ENCODE measurements around the gene PPP3CA. TPM values are rescaled to one million over a fixed set of nuclear protein-coding genes. Genes with fewer than 3 reads are reported as not detected.

Gene PPP3CA
- total RNA-seq, 1 donor from 2014 or later: 38.4 TPM

GRCh38 chr4:100985576-100985975 lies 361.8 kb downstream of the PPP3CA start:
- H4K20me1 ChIP-seq (ENCODE audit: low read depth): no peaks in the 10 kb centered on the region
- H3K27ac ChIP-seq: peak overlapping the region; percentile 93
- Mint-ChIP-seq H3K36me3 (no peaks in the 10 kb centered on the region), H3K27me3 (ENCODE audit: insufficient read depth, low read depth) (no peaks in the 10 kb centered on the region), H3K4me1 (peaks cover 16% of the 10 kb centered on the region), H3K9me3 (peaks cover 16% of the 10 kb centered on the region), H3K27ac (no peak overlapping the region), H3K4me3 (no peak overlapping the region)
- no peak for TF ChIP-seq EZH2 (IDR thresholded peaks at IDR 0.05)
- no peak for TF ChIP-seq EZH2phosphoT487 (IDR thresholded peaks at IDR 0.05)
- TF ChIP-seq CTCF (IDR thresholded peaks at IDR 0.05): no peak
- no peak for DNase-seq (ENCODE audit: low spot score)
- H3K9ac ChIP-seq: no peak overlapping the region
- H3K4me1 ChIP-seq: peaks cover 22% of the 10 kb centered on the region
- H3F3A ChIP-seq (ENCODE audit: low read depth): peaks cover 18% of the 10 kb centered on the region
- H3K4me2 ChIP-seq: no peak overlapping the region
- no peaks in the 10 kb centered on the region for H3K9me3 ChIP-seq (ENCODE audit: low read depth)
- no peaks in the 10 kb centered on the region for H3K79me2 ChIP-seq (ENCODE audit: low read depth)
- H3K27me3 ChIP-seq: no peaks in the 10 kb centered on the region
- H2AFZ ChIP-seq (replicated peaks): no peak overlapping the region
- H3K4me3 ChIP-seq: no peak overlapping the region
- H3K36me3 ChIP-seq: no peaks in the 10 kb centered on the region

GRCh38 chr4:100984901-100985300 lies 362.4 kb downstream of the PPP3CA start:
- no peak overlapping the region for H3K27ac ChIP-seq
- no peaks in the 10 kb centered on the region for H3K9me3 ChIP-seq (ENCODE audit: low read depth)

GRCh38 chr4:100983426-100983825 lies 363.9 kb downstream of the PPP3CA start:
- no peaks in the 10 kb centered on the region for H3K27me3 Mint-ChIP-seq (ENCODE audit: insufficient read depth, low read depth)
- DNase-seq (ENCODE audit: low spot score): no peak
- no peaks in the 10 kb centered on the region for H3K36me3 Mint-ChIP-seq
- Histone ChIP-seq H3K27ac (no peak overlapping the region), H3K79me2 (ENCODE audit: low read depth) (no peaks in the 10 kb centered on the region), H3F3A (ENCODE audit: low read depth) (peaks cover 18% of the 10 kb centered on the region), H3K9me3 (ENCODE audit: low read depth) (no peaks in the 10 kb centered on the region), H3K4me2 (no peak overlapping the region), H4K20me1 (ENCODE audit: low read depth) (no peaks in the 10 kb centered on the region), H3K4me1 (peaks cover 19% of the 10 kb centered on the region), H3K27me3 (no peaks in the 10 kb centered on the region), H3K36me3 (no peaks in the 10 kb centered on the region), H3K4me3 (no peak overlapping the region), H2AFZ (replicated peaks) (peak overlapping the region; percentile 59), H3K9ac (no peak overlapping the region)
- H3K9me3 Mint-ChIP-seq: peaks cover 16% of the 10 kb centered on the region
- H3K4me3 Mint-ChIP-seq: no peak overlapping the region
- H3K4me1 Mint-ChIP-seq: peaks cover 18% of the 10 kb centered on the region
- TF ChIP-seq EZH2phosphoT487 (IDR thresholded peaks at IDR 0.05) (no peak), EZH2 (IDR thresholded peaks at IDR 0.05) (no peak), CTCF (IDR thresholded peaks at IDR 0.05) (no peak)
- H3K27ac Mint-ChIP-seq: no peak overlapping the region

More at GRCh38 chr4:100984901-100985300, 362.4 kb downstream of the PPP3CA start:
- H3K4me2 ChIP-seq: no peak overlapping the region
- H3K9ac ChIP-seq: no peak overlapping the region
- H3K36me3 ChIP-seq: no peaks in the 10 kb centered on the region
- Mint-ChIP-seq H3K36me3 (no peaks in the 10 kb centered on the region), H3K27me3 (ENCODE audit: insufficient read depth, low read depth) (no peaks in the 10 kb centered on the region), H3K4me1 (peaks cover 16% of the 10 kb centered on the region), H3K27ac (no peak overlapping the region), H3K9me3 (peaks cover 16% of the 10 kb centered on the region), H3K4me3 (no peak overlapping the region)
- no peaks in the 10 kb centered on the region for H3K27me3 ChIP-seq
- TF ChIP-seq EZH2 (IDR thresholded peaks at IDR 0.05): no peak
- no peak for TF ChIP-seq CTCF (IDR thresholded peaks at IDR 0.05)
- TF ChIP-seq EZH2phosphoT487 (IDR thresholded peaks at IDR 0.05): no peak
- no peak overlapping the region for H3K4me3 ChIP-seq
- no peak overlapping the region for H2AFZ ChIP-seq (replicated peaks)
- no peak for DNase-seq (ENCODE audit: low spot score)
- peaks cover 18% of the 10 kb centered on the region for H3F3A ChIP-seq (ENCODE audit: low read depth)
- peaks cover 22% of the 10 kb centered on the region for H3K4me1 ChIP-seq
- no peaks in the 10 kb centered on the region for H4K20me1 ChIP-seq (ENCODE audit: low read depth)
- H3K79me2 ChIP-seq (ENCODE audit: low read depth): no peaks in the 10 kb centered on the region

Measured in neural progenitor cell (in vitro differentiated cells).